NCI-H2171 treated with DMSO at 0.1 percent for 48 hours (cell line): ENCODE data around the gene SPEN.
"Not testable (repeated sequence)": the region's sequence is repeated elsewhere in the genome, so short reads cannot be mapped to it uniquely, and the experiment has no call there.

Experiments used
- DNase-seq: peaks from one replicate; lab custom pipeline; 2025; lab: John Stamatoyannopoulos, UW

Gene SPEN

GRCh38 chr1:15962671-15963362 is 115.3 kb downstream of the SPEN start:
- no peak for DNase-seq

- no peak for DNase-seq
These were observed 116.0 kb downstream of the SPEN start for GRCh38 chr1:15963363-15963967.

GRCh38 chr1:15963968-15964648 is 116.6 kb downstream of the SPEN start:
- no peak for DNase-seq

GRCh38 chr1:15965228-15965767 is 117.8 kb downstream of the SPEN start:
- no peak for DNase-seq

- no peak for DNase-seq
These were observed 118.8 kb downstream of the SPEN start for GRCh38 chr1:15966081-15966955.

- DNase-seq = no peak
These were observed 119.4 kb downstream of the SPEN start for GRCh38 chr1:15966956-15967344.

GRCh38 chr1:15968172-15968571 is 120.7 kb downstream of the SPEN start:
- no peak for DNase-seq

- no peak for DNase-seq
These were observed 121.9 kb downstream of the SPEN start for GRCh38 chr1:15969321-15969880.

- no peak for DNase-seq
These were observed 123.4 kb downstream of the SPEN start for GRCh38 chr1:15970911-15971310.

- DNase-seq = no peak
These were observed 124.9 kb downstream of the SPEN start for GRCh38 chr1:15972409-15972808.

- DNase-seq = no peak
These were observed 126.3 kb downstream of the SPEN start for GRCh38 chr1:15973772-15974171.

GRCh38 chr1:15974855-15975254 is 127.3 kb downstream of the SPEN start:
- no peak for DNase-seq

- peak; percentile 48 for DNase-seq
These were observed 127.9 kb downstream of the SPEN start for GRCh38 chr1:15975358-15975804.

GRCh38 chr1:15975805-15976680 is 128.5 kb downstream of the SPEN start, which contains the start of gene ZBTB17:
ZBTB17 (minus strand) TSS chr1:15976101; CDS start chr1:15948495, 27,606 bp downstream.
- DNase-seq = peak; percentile 91

- DNase-seq = not testable (repeated sequence)
These were observed 130.4 kb downstream of the SPEN start for GRCh38 chr1:15977947-15978346.

- DNase-seq = no peak
These were observed 134.2 kb downstream of the SPEN start for GRCh38 chr1:15981679-15982078.

- DNase-seq = no peak
These were observed 135.8 kb downstream of the SPEN start for GRCh38 chr1:15983275-15983674.

- no peak for DNase-seq
These were observed 138.2 kb downstream of the SPEN start for GRCh38 chr1:15985611-15986297.

GRCh38 chr1:15988856-15989736 is 141.6 kb downstream of the SPEN start:
- no peak for DNase-seq
